ENCODE measurements around the gene MLLT11.

DNA sequence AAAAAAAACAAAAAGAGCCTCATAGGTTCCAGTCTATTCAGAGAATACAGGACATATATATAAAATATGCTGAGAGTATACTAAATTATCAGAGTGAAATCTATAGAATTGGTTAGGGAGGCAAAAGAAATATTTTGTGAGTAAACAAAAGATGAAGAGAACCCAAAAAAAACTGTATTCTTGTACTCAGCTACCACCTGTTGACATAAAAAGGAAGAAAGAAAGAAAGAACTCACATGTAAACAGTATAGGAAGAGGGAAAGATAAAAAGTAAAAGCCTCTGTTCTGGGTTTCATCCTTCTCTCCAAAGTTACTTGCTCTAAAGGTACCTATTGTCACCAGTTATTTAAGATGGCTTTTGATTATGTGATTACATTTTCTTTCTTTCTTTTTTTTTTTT, 33.7 kb upstream of the MLLT11 start:
- no peak for TF ChIP-seq FOXM1 (IDR thresholded peaks at IDR 0.05; ENCODE audit: borderline replicate concordance, low read depth)
- no peak for TF ChIP-seq RAD21 (IDR thresholded peaks at IDR 0.05; ENCODE audit: low read depth)
- no peak for TF ChIP-seq TAF1 (IDR thresholded peaks at IDR 0.05; ENCODE audit: low read depth)
- no peak for TF ChIP-seq EP300 (IDR thresholded peaks at IDR 0.05; ENCODE audit: borderline replicate concordance)
- TF ChIP-seq, protein P1, sequence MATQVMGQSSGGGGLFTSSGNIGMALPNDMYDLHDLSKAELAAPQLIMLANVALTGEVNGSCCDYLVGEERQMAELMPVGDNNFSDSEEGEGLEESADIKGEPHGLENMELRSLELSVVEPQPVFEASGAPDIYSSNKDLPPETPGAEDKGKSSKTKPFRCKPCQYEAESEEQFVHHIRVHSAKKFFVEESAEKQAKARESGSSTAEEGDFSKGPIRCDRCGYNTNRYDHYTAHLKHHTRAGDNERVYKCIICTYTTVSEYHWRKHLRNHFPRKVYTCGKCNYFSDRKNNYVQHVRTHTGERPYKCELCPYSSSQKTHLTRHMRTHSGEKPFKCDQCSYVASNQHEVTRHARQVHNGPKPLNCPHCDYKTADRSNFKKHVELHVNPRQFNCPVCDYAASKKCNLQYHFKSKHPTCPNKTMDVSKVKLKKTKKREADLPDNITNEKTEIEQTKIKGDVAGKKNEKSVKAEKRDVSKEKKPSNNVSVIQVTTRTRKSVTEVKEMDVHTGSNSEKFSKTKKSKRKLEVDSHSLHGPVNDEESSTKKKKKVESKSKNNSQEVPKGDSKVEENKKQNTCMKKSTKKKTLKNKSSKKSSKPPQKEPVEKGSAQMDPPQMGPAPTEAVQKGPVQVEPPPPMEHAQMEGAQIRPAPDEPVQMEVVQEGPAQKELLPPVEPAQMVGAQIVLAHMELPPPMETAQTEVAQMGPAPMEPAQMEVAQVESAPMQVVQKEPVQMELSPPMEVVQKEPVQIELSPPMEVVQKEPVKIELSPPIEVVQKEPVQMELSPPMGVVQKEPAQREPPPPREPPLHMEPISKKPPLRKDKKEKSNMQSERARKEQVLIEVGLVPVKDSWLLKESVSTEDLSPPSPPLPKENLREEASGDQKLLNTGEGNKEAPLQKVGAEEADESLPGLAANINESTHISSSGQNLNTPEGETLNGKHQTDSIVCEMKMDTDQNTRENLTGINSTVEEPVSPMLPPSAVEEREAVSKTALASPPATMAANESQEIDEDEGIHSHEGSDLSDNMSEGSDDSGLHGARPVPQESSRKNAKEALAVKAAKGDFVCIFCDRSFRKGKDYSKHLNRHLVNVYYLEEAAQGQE (IDR thresholded peaks at IDR 0.05; ENCODE audit: low read depth), result no peak
- TF ChIP-seq, protein P2, sequence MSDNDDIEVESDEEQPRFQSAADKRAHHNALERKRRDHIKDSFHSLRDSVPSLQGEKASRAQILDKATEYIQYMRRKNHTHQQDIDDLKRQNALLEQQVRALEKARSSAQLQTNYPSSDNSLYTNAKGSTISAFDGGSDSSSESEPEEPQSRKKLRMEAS (IDR thresholded peaks at IDR 0.05), result no peak
- TF ChIP-seq EGR1 (IDR thresholded peaks at IDR 0.05), result no peak
- no peak for TF ChIP-seq TCF12 (IDR thresholded peaks at IDR 0.05; ENCODE audit: low read depth)
- no peak for TF ChIP-seq TEAD4 (IDR thresholded peaks at IDR 0.05)
- TF ChIP-seq, protein P3, sequence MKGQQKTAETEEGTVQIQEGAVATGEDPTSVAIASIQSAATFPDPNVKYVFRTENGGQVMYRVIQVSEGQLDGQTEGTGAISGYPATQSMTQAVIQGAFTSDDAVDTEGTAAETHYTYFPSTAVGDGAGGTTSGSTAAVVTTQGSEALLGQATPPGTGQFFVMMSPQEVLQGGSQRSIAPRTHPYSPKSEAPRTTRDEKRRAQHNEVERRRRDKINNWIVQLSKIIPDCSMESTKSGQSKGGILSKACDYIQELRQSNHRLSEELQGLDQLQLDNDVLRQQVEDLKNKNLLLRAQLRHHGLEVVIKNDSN (IDR thresholded peaks at IDR 0.05), result no peak
